ENCODE measurements around the gene THSD4.

THSD4 gene

DNA sequence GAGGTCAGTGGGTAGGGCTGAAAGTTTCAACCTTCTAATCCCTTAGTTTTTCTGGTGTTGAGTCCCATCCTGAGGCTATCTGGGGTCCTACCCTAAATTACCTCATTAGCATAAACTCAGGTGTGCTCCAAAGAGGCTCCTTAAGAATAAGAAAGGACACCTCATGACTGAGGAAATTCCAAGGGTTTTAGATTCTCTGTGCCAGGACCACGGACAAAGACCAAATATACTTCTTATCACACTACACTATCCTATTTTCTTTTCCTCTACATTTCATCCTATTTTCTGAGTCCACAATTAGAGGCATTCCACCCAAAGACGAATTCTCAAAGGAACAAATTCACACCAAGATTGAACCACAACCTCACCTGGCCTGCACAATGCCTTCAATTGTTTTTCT is 9.8 kb upstream of the THSD4 start:
- Histone ChIP-seq H3K9me3 (ENCODE audit: low read length) (no peaks in the 10 kb centered on the region), H3K79me2 (ENCODE audit: insufficient read depth, low read length) (no peaks in the 10 kb centered on the region), H3F3A (ENCODE audit: insufficient read depth, low read length) (no peaks in the 10 kb centered on the region), H3K9ac (ENCODE audit: low read length) (no peak overlapping the region), H3K9me2 (ENCODE audit: low read depth, low read length) (no peaks in the 10 kb centered on the region), H2AFZ (ENCODE audit: low read length) (no peak overlapping the region), H3K36me3 (ENCODE audit: insufficient read depth, low read length) (no peaks in the 10 kb centered on the region), H3K4me1 (ENCODE audit: insufficient read depth, low read length, severe bottlenecking) (no peaks in the 10 kb centered on the region), H3K27ac (ENCODE audit: low read depth, low read length, poor library complexity, severe bottlenecking) (no peak overlapping the region), H3K4me2 (ENCODE audit: low read length) (no peak overlapping the region), H4K20me1 (ENCODE audit: insufficient read depth, low read length) (no peaks in the 10 kb centered on the region), H3K4me3 (ENCODE audit: low read depth, low read length, poor library complexity, severe bottlenecking) (no peak overlapping the region), H3K27me3 (ENCODE audit: insufficient read depth, low read length) (no peaks in the 10 kb centered on the region)
- TF ChIP-seq, protein P1, sequence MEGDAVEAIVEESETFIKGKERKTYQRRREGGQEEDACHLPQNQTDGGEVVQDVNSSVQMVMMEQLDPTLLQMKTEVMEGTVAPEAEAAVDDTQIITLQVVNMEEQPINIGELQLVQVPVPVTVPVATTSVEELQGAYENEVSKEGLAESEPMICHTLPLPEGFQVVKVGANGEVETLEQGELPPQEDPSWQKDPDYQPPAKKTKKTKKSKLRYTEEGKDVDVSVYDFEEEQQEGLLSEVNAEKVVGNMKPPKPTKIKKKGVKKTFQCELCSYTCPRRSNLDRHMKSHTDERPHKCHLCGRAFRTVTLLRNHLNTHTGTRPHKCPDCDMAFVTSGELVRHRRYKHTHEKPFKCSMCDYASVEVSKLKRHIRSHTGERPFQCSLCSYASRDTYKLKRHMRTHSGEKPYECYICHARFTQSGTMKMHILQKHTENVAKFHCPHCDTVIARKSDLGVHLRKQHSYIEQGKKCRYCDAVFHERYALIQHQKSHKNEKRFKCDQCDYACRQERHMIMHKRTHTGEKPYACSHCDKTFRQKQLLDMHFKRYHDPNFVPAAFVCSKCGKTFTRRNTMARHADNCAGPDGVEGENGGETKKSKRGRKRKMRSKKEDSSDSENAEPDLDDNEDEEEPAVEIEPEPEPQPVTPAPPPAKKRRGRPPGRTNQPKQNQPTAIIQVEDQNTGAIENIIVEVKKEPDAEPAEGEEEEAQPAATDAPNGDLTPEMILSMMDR (IDR thresholded peaks at IDR 0.05; ENCODE audit: low read length): no peak
- TF ChIP-seq EZH2 (IDR thresholded peaks at IDR 0.05; ENCODE audit: borderline replicate concordance, low read length): no peak

DNA sequence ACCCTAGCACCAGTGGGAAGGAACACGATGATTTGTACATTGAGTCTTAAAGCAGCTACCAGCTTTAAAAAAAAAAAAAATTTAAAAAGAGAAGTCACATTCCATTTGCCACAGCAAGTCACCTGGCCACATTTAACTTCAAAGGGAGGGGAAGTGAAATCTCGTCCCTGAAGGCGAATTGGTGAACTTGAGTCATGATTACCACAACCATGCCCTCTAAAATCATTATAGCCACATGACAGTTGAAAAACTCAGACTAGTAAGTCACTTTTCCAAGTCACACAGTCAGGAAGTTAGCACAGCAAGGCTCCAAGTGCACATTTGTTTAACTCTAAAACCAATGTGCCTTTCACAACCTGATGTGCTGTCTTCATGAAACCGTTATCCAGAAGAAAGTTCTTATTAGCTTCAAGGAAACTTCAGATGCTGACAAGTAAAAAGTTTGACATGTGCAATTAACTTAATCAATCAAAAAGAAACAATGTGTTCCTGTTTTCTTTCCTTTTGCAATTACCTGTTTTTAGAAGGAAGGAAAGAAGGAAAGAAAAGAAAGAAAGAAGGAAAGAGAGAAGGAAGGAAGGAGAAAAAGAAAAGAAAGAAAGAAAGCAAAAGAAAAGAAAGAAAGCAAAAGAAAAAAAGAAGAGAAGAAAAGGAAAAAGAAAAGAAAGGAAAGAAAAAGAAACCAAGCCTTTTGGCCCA is 8.3 kb upstream of the THSD4 start:
- H3K4me2 ChIP-seq (ENCODE audit: low read length): no peak overlapping the region
- no peak overlapping the region for H3K4me3 ChIP-seq (ENCODE audit: low read depth, low read length, poor library complexity, severe bottlenecking)
- no peak overlapping the region for H2AFZ ChIP-seq (ENCODE audit: low read length)
- H3F3A ChIP-seq (ENCODE audit: insufficient read depth, low read length): no peaks in the 10 kb centered on the region
- H3K4me1 ChIP-seq (ENCODE audit: insufficient read depth, low read length, severe bottlenecking): no peaks in the 10 kb centered on the region
- no peaks in the 10 kb centered on the region for H3K36me3 ChIP-seq (ENCODE audit: insufficient read depth, low read length)
- H3K9ac ChIP-seq (ENCODE audit: low read length): no peak overlapping the region
- no peaks in the 10 kb centered on the region for H3K9me2 ChIP-seq (ENCODE audit: low read depth, low read length)
- H3K9me3 ChIP-seq (ENCODE audit: low read length): no peaks in the 10 kb centered on the region
- H3K27me3 ChIP-seq (ENCODE audit: insufficient read depth, low read length): no peaks in the 10 kb centered on the region
- no peaks in the 10 kb centered on the region for H4K20me1 ChIP-seq (ENCODE audit: insufficient read depth, low read length)
- no peaks in the 10 kb centered on the region for H3K79me2 ChIP-seq (ENCODE audit: insufficient read depth, low read length)
- no peak overlapping the region for H3K27ac ChIP-seq (ENCODE audit: low read depth, low read length, poor library complexity, severe bottlenecking)
- no peak for TF ChIP-seq EZH2 (IDR thresholded peaks at IDR 0.05; ENCODE audit: borderline replicate concordance, low read length)
- TF ChIP-seq, protein P1 (IDR thresholded peaks at IDR 0.05; ENCODE audit: low read length): no peak

DNA sequence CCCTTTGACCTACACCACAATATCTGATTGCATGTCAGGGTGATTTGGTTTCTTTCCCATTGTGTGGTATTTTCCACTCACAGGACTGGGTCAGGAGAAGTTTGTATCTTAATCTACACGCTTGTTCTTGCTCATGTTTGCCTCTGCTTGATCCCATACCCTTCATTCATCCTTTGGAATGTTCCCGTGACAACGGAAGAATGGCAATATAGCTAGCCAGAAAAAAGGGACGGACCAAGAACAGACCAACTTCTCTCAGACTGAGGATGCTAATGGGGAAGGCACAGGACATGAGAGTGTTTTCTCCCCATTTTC is 7.8 kb upstream of the THSD4 start:
- Histone ChIP-seq H3K27me3 (ENCODE audit: insufficient read depth, low read length) (no peaks in the 10 kb centered on the region), H2AFZ (ENCODE audit: low read length) (no peak overlapping the region), H3K4me1 (ENCODE audit: insufficient read depth, low read length, severe bottlenecking) (no peaks in the 10 kb centered on the region), H3K9me3 (ENCODE audit: low read length) (no peaks in the 10 kb centered on the region), H3K9me2 (ENCODE audit: low read depth, low read length) (no peaks in the 10 kb centered on the region), H3K27ac (ENCODE audit: low read depth, low read length, poor library complexity, severe bottlenecking) (no peak overlapping the region), H4K20me1 (ENCODE audit: insufficient read depth, low read length) (no peaks in the 10 kb centered on the region), H3F3A (ENCODE audit: insufficient read depth, low read length) (no peaks in the 10 kb centered on the region), H3K36me3 (ENCODE audit: insufficient read depth, low read length) (no peaks in the 10 kb centered on the region), H3K9ac (ENCODE audit: low read length) (no peak overlapping the region), H3K4me2 (ENCODE audit: low read length) (no peak overlapping the region), H3K79me2 (ENCODE audit: insufficient read depth, low read length) (no peaks in the 10 kb centered on the region), H3K4me3 (ENCODE audit: low read depth, low read length, poor library complexity, severe bottlenecking) (no peak overlapping the region)
- TF ChIP-seq, protein P1 (IDR thresholded peaks at IDR 0.05; ENCODE audit: low read length): no peak
- TF ChIP-seq EZH2 (IDR thresholded peaks at IDR 0.05; ENCODE audit: borderline replicate concordance, low read length): no peak
